GM19328 (cell line): ENCODE results near the gene SUGCT.

ENCODE experiments used
- ATAC-seq: cut with Tn5 transposase; IDR thresholded peaks from one replicate; pipeline ENCODE4 v1.9.1; 2021; ENCODE audit warnings: mild to moderate bottlenecking, moderate library complexity; ENCODE audit not compliant: unreplicated experiment

Gene SUGCT

GRCh38 chr7:40507166-40507565 is 372.4 kb downstream of the SUGCT start:
- no peak for ATAC-seq

GRCh38 chr7:40509287-40509996 is 374.6 kb downstream of the SUGCT start:
- no peak for ATAC-seq

GRCh38 chr7:40516376-40516775 is 381.6 kb downstream of the SUGCT start:
- ATAC-seq, result no peak

GRCh38 chr7:40519009-40519408 is 384.2 kb downstream of the SUGCT start:
- no peak for ATAC-seq

- ATAC-seq, result no peak
Observed at GRCh38 chr7:40520986-40521738, 386.4 kb downstream of the SUGCT start.

GRCh38 chr7:40525764-40526163 is 391.0 kb downstream of the SUGCT start:
- ATAC-seq, result no peak

- ATAC-seq, result no peak
Observed at GRCh38 chr7:40526951-40527715, 392.3 kb downstream of the SUGCT start.

GRCh38 chr7:40527723-40528122 is 392.9 kb downstream of the SUGCT start:
- no peak for ATAC-seq

- no peak for ATAC-seq
Observed at GRCh38 chr7:40530292-40530691, 395.5 kb downstream of the SUGCT start.

- ATAC-seq, result no peak
Observed at GRCh38 chr7:40531956-40532355, 397.2 kb downstream of the SUGCT start.

- no peak for ATAC-seq
Observed at GRCh38 chr7:40535678-40536077, 400.9 kb downstream of the SUGCT start.

GRCh38 chr7:40536421-40536820 is 401.6 kb downstream of the SUGCT start:
- no peak for ATAC-seq

GRCh38 chr7:40538281-40538680 is 403.5 kb downstream of the SUGCT start:
- no peak for ATAC-seq

GRCh38 chr7:40541336-40541735 is 406.5 kb downstream of the SUGCT start:
- no peak for ATAC-seq

GRCh38 chr7:40542982-40543741 is 408.4 kb downstream of the SUGCT start:
- no peak for ATAC-seq

GRCh38 chr7:40544221-40544723 is 409.5 kb downstream of the SUGCT start:
- ATAC-seq, result no peak

- no peak for ATAC-seq
Observed at GRCh38 chr7:40544871-40545303, 410.1 kb downstream of the SUGCT start.

GRCh38 chr7:40545739-40546138 is 410.9 kb downstream of the SUGCT start:
- no peak for ATAC-seq

- ATAC-seq, result no peak
Observed at GRCh38 chr7:40546616-40547501, 412.1 kb downstream of the SUGCT start.
